Putamen (tissue), 1 donor: Measurements from ENCODE around the gene ARPC4.

Experiments used
- DNase-seq: peaks from one replicate; pipeline ENCODE4 v3.0.0-alpha.2; 2016; ENCODE audit warnings: low spot score

ARPC4 gene

GRCh38 chr3:9792405-9793160 lies at the start of gene ARPC4, which contains the start of gene TADA3:
Gene ARPC4 (plus strand): TSS chr3:9793082. CDS start chr3:9793122, 40 bp downstream.
Gene TADA3 (minus strand): TSS chr3:9792473. CDS start chr3:9791466, 1,007 bp downstream.
- DNase-seq, result peak; percentile 94

DNA sequence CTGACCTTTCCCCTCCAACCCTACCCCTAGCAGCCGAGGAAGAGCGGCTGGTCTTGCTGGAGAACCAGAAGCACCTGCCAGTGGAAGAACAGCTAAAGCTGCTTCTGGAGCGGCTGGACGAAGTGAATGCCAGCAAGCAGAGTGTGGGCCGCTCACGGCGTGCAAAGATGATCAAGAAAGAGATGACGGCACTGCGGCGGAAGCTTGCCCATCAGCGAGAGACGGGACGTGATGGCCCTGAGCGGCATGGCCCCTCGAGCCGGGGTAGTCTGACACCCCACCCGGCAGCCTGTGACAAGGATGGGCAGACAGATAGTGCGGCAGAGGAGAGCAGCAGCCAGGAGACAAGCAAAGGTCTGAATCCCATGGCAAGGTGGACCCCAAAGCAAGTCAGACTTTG lies 49.3 kb upstream of the ARPC4 start:
- DNase-seq, result no peak

- DNase-seq, result no peak
Measured at GRCh38 chr3:9744162-9744561, 48.7 kb upstream of the ARPC4 start.

GRCh38 chr3:9745521-9745920 lies 47.4 kb upstream of the ARPC4 start:
- DNase-seq, result no peak

DNA sequence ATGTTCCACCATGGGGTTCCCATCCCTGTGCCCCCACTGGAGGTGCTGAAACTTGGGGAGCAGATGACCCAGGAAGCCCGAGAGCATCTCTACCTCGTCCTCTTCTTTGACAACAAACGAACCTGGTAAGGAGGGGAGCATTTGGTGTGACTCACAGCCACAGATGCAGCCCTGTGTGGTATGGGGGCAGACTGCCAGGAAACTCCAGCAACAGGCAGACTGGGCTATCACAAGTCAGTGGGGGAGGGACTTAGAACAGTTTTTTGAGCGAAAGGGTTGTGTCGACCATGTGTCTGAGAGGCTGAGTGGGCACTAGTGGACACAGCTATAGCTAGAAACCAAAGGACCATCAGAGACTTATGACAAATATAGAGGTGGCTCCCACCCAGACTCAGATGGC lies 46.6 kb upstream of the ARPC4 start:
- no peak for DNase-seq

GRCh38 chr3:9747267-9747666 lies 45.6 kb upstream of the ARPC4 start:
- no peak for DNase-seq

DNA sequence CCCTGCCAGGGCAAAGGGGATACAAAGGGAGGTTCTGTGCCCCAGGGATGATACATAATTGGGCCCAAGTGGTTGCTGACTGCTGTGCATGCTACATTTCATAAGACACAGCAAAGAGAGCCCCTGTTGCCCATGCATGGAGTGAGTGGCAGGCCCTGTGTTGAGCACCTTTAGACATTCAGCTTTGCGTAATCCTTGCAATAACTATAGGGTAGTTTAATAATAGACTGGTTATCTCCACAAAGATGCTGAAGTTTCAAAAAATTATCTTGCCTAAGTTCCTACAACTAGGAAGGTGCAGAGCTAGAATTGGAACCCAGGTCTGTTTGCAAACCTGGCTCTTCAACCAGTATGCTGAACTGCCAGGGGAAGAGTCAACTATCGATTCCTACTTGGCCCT lies 44.9 kb upstream of the ARPC4 start:
- no peak for DNase-seq

DNA sequence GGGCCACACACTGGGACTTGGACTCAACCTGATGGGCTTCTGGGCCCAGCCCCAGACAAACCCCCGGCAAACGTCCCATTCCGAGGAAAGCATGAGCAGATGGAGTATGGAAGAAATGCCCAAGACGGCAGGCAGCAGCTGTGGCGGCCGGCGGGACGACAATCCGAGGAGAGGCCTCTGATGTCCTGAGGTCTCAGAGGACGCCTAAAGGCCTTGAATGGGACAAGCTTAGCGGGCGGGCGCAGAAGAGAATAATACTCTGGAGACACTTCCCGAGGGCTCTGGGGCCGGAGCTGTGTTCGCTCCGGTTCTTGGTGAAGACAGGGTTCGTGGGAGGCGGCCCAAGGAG lies 43.6 kb upstream of the ARPC4 start:
- DNase-seq, result no peak

GRCh38 chr3:9749645-9750555 lies 43.0 kb upstream of the ARPC4 start, which contains the start of gene OGG1:
Gene OGG1 (plus strand): TSS chr3:9749952. CDS start chr3:9750287, 335 bp downstream.
- DNase-seq, result peak; percentile 97

DNA sequence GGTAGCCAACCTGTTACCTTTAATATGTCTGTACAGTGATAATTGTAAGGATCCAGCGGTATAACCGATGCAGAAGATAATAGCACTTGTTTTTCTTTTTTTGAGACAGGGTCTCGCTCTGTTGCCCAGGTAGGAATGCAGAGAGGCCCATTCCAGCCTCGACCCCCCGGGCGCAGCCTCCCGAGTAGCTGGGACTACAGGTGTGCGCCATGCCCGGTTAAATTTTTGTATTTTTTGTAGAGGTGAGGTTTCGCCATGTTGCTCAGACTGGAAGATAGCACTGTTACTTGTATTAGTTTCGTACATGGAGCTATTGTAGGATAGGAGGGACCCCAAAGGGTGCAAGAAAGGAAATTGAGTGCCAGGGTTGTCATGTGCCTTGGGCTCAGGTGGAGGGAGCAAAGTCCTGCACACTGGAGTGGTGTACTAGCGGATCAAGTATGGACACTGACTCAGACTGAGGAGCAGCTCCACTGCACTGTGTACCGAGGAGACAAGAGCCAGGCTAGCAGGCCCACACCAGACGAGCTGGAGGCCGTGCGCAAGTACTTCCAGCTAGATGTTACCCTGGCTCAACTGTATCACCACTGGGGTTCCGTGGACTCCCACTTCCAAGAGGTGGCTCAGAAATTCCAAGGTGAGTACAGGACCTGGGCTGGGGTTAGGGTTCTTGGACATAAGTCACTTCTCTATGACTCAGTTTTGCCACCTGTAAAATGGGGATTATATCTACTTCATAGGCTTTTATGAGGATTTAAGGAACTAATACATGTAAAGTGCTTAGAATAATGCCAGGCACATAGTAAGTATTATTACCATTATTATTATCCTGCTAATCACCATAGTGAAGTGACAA lies 42.1 kb upstream of the ARPC4 start:
- no peak for DNase-seq

DNA sequence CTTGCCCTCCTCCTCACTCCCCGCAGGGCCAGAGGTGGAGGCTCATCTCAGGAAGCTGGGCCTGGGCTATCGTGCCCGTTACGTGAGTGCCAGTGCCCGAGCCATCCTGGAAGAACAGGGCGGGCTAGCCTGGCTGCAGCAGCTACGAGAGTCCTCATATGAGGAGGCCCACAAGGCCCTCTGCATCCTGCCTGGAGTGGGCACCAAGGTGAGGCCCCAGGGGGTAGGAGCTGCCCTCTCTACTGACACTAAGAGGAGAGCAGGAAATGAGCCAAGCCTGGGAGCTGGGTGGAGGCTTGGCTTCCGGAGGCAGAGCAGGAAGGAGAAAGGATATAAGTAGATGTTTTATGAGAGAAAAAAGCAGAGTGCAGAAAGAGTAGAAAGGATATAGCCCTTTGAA lies 38.2 kb upstream of the ARPC4 start:
- no peak for DNase-seq

GRCh38 chr3:9757427-9757826 lies 35.5 kb upstream of the ARPC4 start:
- DNase-seq, result no peak

GRCh38 chr3:9760779-9761505 lies 31.9 kb upstream of the ARPC4 start:
- DNase-seq, result no peak

GRCh38 chr3:9761919-9762318 lies 31.0 kb upstream of the ARPC4 start:
- no peak for DNase-seq

- no peak for DNase-seq
Measured at GRCh38 chr3:9762871-9763270, 30.0 kb upstream of the ARPC4 start.

GRCh38 chr3:9765865-9766264 lies 27.0 kb upstream of the ARPC4 start:
- DNase-seq, result no peak

- no peak for DNase-seq
Measured at GRCh38 chr3:9767418-9767817, 25.5 kb upstream of the ARPC4 start.

DNA sequence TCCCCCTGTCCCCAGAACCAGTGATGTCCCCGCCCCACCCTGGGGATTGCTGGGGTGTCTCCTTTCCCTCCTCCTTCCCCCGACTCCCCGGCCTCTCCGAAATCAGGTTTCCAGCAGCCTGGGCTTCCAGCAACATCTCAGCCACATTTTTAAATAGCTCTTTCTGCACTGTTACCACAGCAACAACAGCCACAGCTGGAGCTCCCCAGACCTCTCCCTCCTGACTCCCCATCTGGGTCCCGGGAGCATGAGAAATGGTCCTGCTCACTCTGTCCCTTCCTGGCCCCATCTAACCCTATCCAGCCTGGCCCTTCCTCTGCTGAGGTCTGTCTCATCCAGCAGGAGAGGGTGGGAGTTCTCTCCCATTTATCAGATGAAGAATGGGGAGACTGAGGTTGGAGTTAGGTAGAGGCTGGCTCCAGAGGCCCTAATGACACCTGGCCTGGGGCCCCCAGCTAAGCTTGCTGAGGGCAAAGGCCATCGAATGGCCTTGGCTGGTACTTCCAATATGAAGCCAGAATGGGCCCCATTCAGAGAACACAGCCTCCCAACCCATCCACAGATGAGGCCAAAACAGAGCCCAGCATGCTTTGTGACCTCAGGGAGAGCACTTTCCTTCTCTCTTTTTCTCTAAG lies 24.6 kb upstream of the ARPC4 start:
- no peak for DNase-seq

DNA sequence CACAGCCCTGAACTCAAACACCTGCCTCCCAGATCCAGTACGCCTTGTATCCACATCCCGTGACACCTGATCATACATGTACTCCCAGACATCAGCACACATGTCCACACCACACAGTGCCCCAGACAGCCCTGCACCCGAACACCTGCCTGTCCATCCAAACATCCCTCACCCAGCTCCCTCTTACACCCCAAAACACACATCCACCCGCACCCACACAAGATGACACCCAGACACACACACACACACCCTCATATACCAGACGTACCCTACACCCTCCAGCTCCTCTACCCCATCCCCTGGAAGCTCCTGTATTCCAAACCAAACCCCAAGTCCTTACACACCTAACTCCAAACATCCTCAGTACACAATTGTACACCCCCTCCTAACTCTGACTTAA lies 23.9 kb upstream of the ARPC4 start:
- no peak for DNase-seq

- DNase-seq, result peak; percentile 75
Measured at GRCh38 chr3:9769426-9770275, 23.2 kb upstream of the ARPC4 start, which contains the start of gene CAMK1. Gene CAMK1 (minus strand): TSS chr3:9769947. CDS start chr3:9767749, 2,198 bp downstream.
